Endothelial cell of umbilical vein (primary cell): ENCODE data around the gene CIPC. TPM values are rescaled to one million over a fixed set of nuclear protein-coding genes. Genes with fewer than 3 reads are reported as not detected.

Experiments used
- BruUV-seq: library from RNA; stranded (reverse); fragments of 400-500 nt; replicated peaks from 2 replicates; lab custom pipeline; 2021; lab: Mats Ljungman, UMichigan
- CTCF ChIA-PET: fragments of 300-600, 350-600 bp; sonication (Branson Sonifier 250); formaldehyde crosslinking; loops from one replicate; lab custom pipeline; 2021; ENCODE audit warnings: antibody characterized with exemption, inconsistent platforms; lab: Charles Lee
- POLR2A ChIA-PET: fragments of 300-600, 350-600 bp; sonication (Branson Sonifier 250); formaldehyde crosslinking; loops from one replicate; lab custom pipeline; 2021; ENCODE audit warnings: antibody characterized with exemption, inconsistent platforms; lab: Charles Lee
- DNase-seq: peaks from one replicate; pipeline ENCODE4 v3.0.0-alpha.2; 2011; ENCODE audit warnings: low read depth, low spot score
- FAIRE-seq: peaks from 2 replicates; lab custom pipeline; 2011; peaks lifted over from hg19 to GRCh38; lab: Jason Lieb, UNC
- H2AFZ ChIP-seq: 2 replicates; pipeline ENCODE4 v1.6.0; 2012; ENCODE audit warnings: low read depth, low read length, control low read depth, inconsistent platforms
- H3K27ac ChIP-seq: 2 replicates; pipeline ENCODE4 v1.5.1; 2011; ENCODE audit warnings: low read depth, mild to moderate bottlenecking, control low read depth, low read length, moderate library complexity; ENCODE audit not compliant: insufficient read depth
- H3K27me3 ChIP-seq, 2 experiments: 2 replicates each; pipeline versions ENCODE4 v1.6.0 to v1.6.1; 2011; ENCODE audit warnings: low read length in 2 of 2, mixed read lengths in 1 of 2; ENCODE audit not compliant: control insufficient read depth in 2 of 2, insufficient read depth in 2 of 2
- H3K36me3 ChIP-seq, 2 experiments: 2 replicates in 1 of 2; 3 replicates in 1 of 2; pipeline ENCODE4 v1.5.1; 2011; ENCODE audit warnings: low read length in 2 of 2, mild to moderate bottlenecking in 1 of 2, moderate library complexity in 1 of 2; ENCODE audit not compliant: control insufficient read depth in 2 of 2, insufficient read depth in 2 of 2; ENCODE audit errors: extremely low read depth in 1 of 2
- H3K4me1 ChIP-seq: 3 replicates; pipeline ENCODE4 v1.5.1; 2011; ENCODE audit warnings: mild to moderate bottlenecking, low read length; ENCODE audit not compliant: control insufficient read depth, insufficient read depth; ENCODE audit errors: extremely low read depth
- H3K4me2 ChIP-seq: 2 replicates; pipeline ENCODE4 v1.6.1; 2011; ENCODE audit warnings: low read length, control low read depth, mixed read lengths; ENCODE audit not compliant: insufficient read depth
- H3K4me3 ChIP-seq, 3 experiments: fragments of 200-600 bp in 1 of 3; sonication (generic), shearing (Covaris generic) in 1 of 3; replicated peaks in 1 of 3; 2 replicates each; pipeline ENCODE4 v1.5.1; 2011 to 2016; ENCODE audit warnings: control low read depth in 3 of 3, low read length in 3 of 3, mild to moderate bottlenecking in 2 of 3, inconsistent platforms in 1 of 3, low read depth in 1 of 3, moderate library complexity in 1 of 3; ENCODE audit not compliant: insufficient read depth in 1 of 3
- H3K79me2 ChIP-seq: 2 replicates; pipeline ENCODE4 v1.6.0; 2012; ENCODE audit warnings: low read length, inconsistent platforms; ENCODE audit not compliant: control insufficient read depth, insufficient read depth
- H3K9ac ChIP-seq: replicated peaks from 2 replicates; pipeline ENCODE3; 2011; ENCODE audit warnings: low read length, control low read depth; ENCODE audit not compliant: insufficient read depth; ENCODE audit errors: extremely low read depth
- H3K9me1 ChIP-seq: replicated peaks from 3 replicates; pipeline ENCODE4 v1.6.0; 2011; ENCODE audit warnings: mild to moderate bottlenecking, low read length; ENCODE audit not compliant: control insufficient read depth, insufficient read depth; ENCODE audit errors: extremely low read depth
- H3K9me3 ChIP-seq: replicated peaks from 2 replicates; pipeline ENCODE4 v1.5.1; 2012; ENCODE audit warnings: low read length, inconsistent platforms; ENCODE audit not compliant: control insufficient read depth, insufficient read depth
- H4K20me1 ChIP-seq: replicated peaks from 2 replicates; pipeline ENCODE3; 2011; ENCODE audit warnings: mild to moderate bottlenecking, low read length; ENCODE audit not compliant: control insufficient read depth, insufficient read depth; ENCODE audit errors: extremely low read depth
- CTCF ChIP-seq, 2 donors: IDR thresholded peaks; 1 replicate in 1 of 2; 2 replicates in 1 of 2; pipeline ENCODE4 v1.5.1; 2011; ENCODE audit warnings: low read length in 2 of 2, mild to moderate bottlenecking in 2 of 2, moderate library complexity in 2 of 2, control low read depth in 1 of 2, inconsistent platforms in 1 of 2, low read depth in 1 of 2; ENCODE audit not compliant: insufficient read depth in 1 of 2; ENCODE audit errors: extremely low read depth in 1 of 2
- EZH2 ChIP-seq: IDR thresholded peaks from 2 replicates; pipeline ENCODE4 v1.6.1; 2012; ENCODE audit warnings: borderline replicate concordance, low read depth, mild to moderate bottlenecking, moderate library complexity, low read length, inconsistent platforms; ENCODE audit not compliant: severe bottlenecking
- GATA2 ChIP-seq: IDR thresholded peaks from 2 replicates; pipeline ENCODE4 v1.7.0; 2011; ENCODE audit warnings: low read depth, mild to moderate bottlenecking, moderate library complexity, mixed read lengths, low read length; ENCODE audit not compliant: insufficient read length, insufficient read depth
- JUN ChIP-seq: IDR thresholded peaks from 2 replicates; pipeline ENCODE4 v1.6.1; 2011; ENCODE audit warnings: borderline replicate concordance, low read depth; ENCODE audit not compliant: insufficient read length, insufficient read depth
- MYC ChIP-seq: IDR thresholded peaks from one replicate; pipeline ENCODE4 v1.6.1; 2011; ENCODE audit warnings: mild to moderate bottlenecking, low read depth, low read length
- POLR2A ChIP-seq: IDR thresholded peaks from 2 replicates; pipeline ENCODE4 v1.6.1; 2012; ENCODE audit warnings: low read depth, mild to moderate bottlenecking, control low read depth, low read length
- dilution Hi-C: fragments of 300-500 bp; cut with MboI; formaldehyde crosslinking; loops from one replicate; pipeline ENCODE4 v1.15.0; 2019; ENCODE audit warnings: low sequenced_read_pairs; ENCODE audit not compliant: extremely low pct_ligation_motif_present
- intact Hi-C: fragments of 100-400 bp; cut with micrococcal nuclease; formaldehyde crosslinking; loops from one replicate; pipeline ENCODE4 v1.10.0; 2022
- polyA plus RNA-seq, 4 experiments: library from polyadenylated mRNA; depleted of rRNA in 3 of 4; stranded (reverse) in 3 of 4; unstranded in 1 of 4; fragments of >200 nt; gene quantifications; 2 replicates each; pipeline versions ENCODE4 v1.2.1 to v1.2.3, GENCODE V29; 2011 to 2012; ENCODE audit warnings: missing spikeins in 1 of 4
- total RNA-seq: library from RNA; stranded (reverse); gene quantifications from 2 replicates; pipeline ENCODE4 v1.2.3, GENCODE V29; 2021

CIPC gene
- total and polyA plus RNA-seq, 2 donors (not counting 3 experiments of a cell fraction or from before 2014, with no cell fraction given), result 8.8 to 17.4 TPM

- dilution Hi-C loops (no loop called here), intact Hi-C loops (loop anchor here (1.0 to 10.0 kb wide), 7 partner anchors 12 to 341 kb away; partner anchors contain the start of gene IRF2BPL)
- Histone ChIP-seq H3K79me2 (no peaks in the 10 kb centered on the region), H3K4me1 (peaks cover 23% of the 10 kb centered on the region), H4K20me1 (no peaks in the 10 kb centered on the region), H3K27me3 (no peaks in the 10 kb centered on the region), H3K27ac (peak overlapping the region; percentile 86), H3K4me3 (no peak overlapping the region), H3K9me3 (no peaks in the 10 kb centered on the region), H3K36me3 (no peaks in the 10 kb centered on the region), H3K9ac (no peak overlapping the region), H3K9me1 (no peaks in the 10 kb centered on the region), H3K4me2 (no peak overlapping the region), H2AFZ (no peak overlapping the region)
- CTCF ChIA-PET, result interaction anchor here (3.9 to 4.8 kb wide), 2 partner anchors 144 to 180 kb away, joined by 23 to 67 read pairs; no protein-coding TSS in a partner anchor
- no peak for FAIRE-seq
- POLR2A ChIA-PET, result no interaction called here
- TF ChIP-seq POLR2A (no peak), JUN (no peak), MYC (no peak)
- no peak for DNase-seq
- BruUV-seq, result no TSS peak
These were observed 42.1 kb upstream of the CIPC start for GRCh38 chr14:77055981-77056380.

GRCh38 chr14:77058117-77058516 is 39.9 kb upstream of the CIPC start:
- FAIRE-seq (no peak), DNase-seq (no peak)
- no peaks in the 10 kb centered on the region for H3K79me2 ChIP-seq
- BruUV-seq, result no TSS peak
- no peak overlapping the region for H2AFZ ChIP-seq
- peaks cover 23% of the 10 kb centered on the region for H3K4me1 ChIP-seq
- H4K20me1 ChIP-seq, result no peaks in the 10 kb centered on the region
- H3K27me3 ChIP-seq, result no peaks in the 10 kb centered on the region
- no peak overlapping the region for H3K27ac ChIP-seq
- intact Hi-C loops, result loop anchor here (10.0 kb wide), 1 partner anchor 343 kb away; no protein-coding TSS in a partner anchor
- no peak overlapping the region for H3K4me2 ChIP-seq
- TF ChIP-seq GATA2 (no peak), EZH2 (no peak), JUN (no peak), POLR2A (no peak), CTCF (IDR thresholded peaks at IDR 0.05; ENCODE audit: extremely low read depth in 1 of 2, insufficient read depth in 1 of 2, low read depth in 1 of 2, low read length in 2 of 2) (no peak)
- no peak overlapping the region for H3K9ac ChIP-seq
- no peaks in the 10 kb centered on the region for H3K36me3 ChIP-seq
- H3K9me3 ChIP-seq, result no peaks in the 10 kb centered on the region
- dilution Hi-C loops, result no loop called here
- CTCF ChIA-PET, result interaction anchor here (1.0 to 3.9 kb wide), 6 partner anchors 13 to 183 kb away, joined by 3 to 63 read pairs (median 33); partner anchors contain the start of gene IRF2BPL
- H3K4me3 ChIP-seq, result no peak overlapping the region
- no peaks in the 10 kb centered on the region for H3K9me1 ChIP-seq
- POLR2A ChIA-PET, result no interaction called here
